Testis (tissue), 2 donors: ENCODE measurements around the gene WWP2.

Source experiments
- POLR2A ChIP-seq: fragments of 450-650 bp; IDR thresholded peaks from one replicate; pipeline ENCODE4 v1.6.1; 2017; ENCODE audit warnings: antibody characterized with exemption, mild to moderate bottlenecking, moderate library complexity
- TF ChIP-seq, protein P1 (sequence below), 3 experiments: fragments of 450-650 bp in 2 of 3; fragments of 200-600 bp in 1 of 3; sonication (generic) in 1 of 3; IDR thresholded peaks; one replicate each; pipeline ENCODE4 v1.5.1; 2016 to 2019; ENCODE audit warnings: antibody characterized with exemption in 3 of 3, mild to moderate bottlenecking in 2 of 3, moderate library complexity in 1 of 3

DNA sequence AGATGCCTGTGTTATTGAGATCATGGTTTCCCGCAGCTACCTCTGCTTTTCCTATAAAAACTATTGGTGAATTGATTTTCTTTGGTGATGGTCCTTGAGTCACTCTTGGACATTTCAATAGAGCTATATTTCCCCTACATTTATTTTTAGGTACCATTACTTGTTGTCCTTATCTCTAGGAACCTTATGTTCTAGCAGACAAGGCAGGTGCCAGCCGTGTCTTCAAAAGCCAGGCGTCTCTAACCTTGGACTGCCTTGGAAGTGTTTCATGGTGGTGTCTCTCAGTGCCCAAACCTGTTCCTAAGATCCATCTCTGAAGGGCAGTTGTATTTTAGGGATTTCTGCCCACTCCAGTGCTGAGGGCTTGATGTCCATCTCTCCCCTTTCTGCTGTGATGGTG, 111.7 kb downstream of the WWP2 start:
- TF ChIP-seq, protein P1, sequence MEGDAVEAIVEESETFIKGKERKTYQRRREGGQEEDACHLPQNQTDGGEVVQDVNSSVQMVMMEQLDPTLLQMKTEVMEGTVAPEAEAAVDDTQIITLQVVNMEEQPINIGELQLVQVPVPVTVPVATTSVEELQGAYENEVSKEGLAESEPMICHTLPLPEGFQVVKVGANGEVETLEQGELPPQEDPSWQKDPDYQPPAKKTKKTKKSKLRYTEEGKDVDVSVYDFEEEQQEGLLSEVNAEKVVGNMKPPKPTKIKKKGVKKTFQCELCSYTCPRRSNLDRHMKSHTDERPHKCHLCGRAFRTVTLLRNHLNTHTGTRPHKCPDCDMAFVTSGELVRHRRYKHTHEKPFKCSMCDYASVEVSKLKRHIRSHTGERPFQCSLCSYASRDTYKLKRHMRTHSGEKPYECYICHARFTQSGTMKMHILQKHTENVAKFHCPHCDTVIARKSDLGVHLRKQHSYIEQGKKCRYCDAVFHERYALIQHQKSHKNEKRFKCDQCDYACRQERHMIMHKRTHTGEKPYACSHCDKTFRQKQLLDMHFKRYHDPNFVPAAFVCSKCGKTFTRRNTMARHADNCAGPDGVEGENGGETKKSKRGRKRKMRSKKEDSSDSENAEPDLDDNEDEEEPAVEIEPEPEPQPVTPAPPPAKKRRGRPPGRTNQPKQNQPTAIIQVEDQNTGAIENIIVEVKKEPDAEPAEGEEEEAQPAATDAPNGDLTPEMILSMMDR (IDR thresholded peaks at IDR 0.05), result no peak
- TF ChIP-seq POLR2A, result no peak
